HG02852 (cell line): Measurements from ENCODE around the gene STX8.

Experiments used
- ATAC-seq: cut with Tn5 transposase; IDR thresholded peaks from one replicate; pipeline ENCODE4 v1.9.1; 2021; ENCODE audit warnings: mild to moderate bottlenecking, moderate library complexity; ENCODE audit not compliant: unreplicated experiment

The STX8 gene

GRCh38 chr17:9213303-9213640 lies 362.3 kb downstream of the STX8 start:
- no peak for ATAC-seq

GRCh38 chr17:9212376-9213302 lies 363.0 kb downstream of the STX8 start:
- ATAC-seq, result no peak

DNA sequence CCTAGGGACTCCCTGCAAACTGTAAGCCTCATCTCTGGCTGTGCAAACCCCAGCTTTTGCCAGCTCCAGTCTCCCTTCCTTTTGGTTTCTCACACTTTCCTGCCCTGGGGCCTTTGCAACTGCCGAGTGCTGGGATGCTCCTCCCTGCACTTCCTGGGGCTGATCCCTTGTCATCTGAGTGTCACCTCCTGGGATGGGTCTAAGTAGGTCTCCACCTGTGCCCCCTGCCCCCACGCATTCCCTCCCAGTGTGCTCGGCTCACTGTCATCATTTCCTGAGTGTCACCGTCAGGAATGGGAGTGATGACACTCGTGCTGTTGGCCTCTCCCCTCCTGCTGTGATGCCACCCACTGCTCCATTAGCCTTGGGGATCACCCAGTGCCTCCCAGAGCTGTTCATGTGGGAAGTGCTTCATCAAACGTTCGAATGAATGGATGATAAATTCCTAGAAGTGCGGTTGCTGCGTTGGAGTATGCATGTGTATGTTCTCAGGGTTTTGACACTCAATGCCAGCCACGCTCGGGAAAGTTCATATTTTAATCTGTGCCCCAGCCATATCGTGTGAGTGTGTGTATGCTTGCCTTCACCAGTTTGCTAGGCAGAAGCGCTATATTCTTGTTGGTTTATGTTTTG lies 364.4 kb downstream of the STX8 start:
- no peak for ATAC-seq

DNA sequence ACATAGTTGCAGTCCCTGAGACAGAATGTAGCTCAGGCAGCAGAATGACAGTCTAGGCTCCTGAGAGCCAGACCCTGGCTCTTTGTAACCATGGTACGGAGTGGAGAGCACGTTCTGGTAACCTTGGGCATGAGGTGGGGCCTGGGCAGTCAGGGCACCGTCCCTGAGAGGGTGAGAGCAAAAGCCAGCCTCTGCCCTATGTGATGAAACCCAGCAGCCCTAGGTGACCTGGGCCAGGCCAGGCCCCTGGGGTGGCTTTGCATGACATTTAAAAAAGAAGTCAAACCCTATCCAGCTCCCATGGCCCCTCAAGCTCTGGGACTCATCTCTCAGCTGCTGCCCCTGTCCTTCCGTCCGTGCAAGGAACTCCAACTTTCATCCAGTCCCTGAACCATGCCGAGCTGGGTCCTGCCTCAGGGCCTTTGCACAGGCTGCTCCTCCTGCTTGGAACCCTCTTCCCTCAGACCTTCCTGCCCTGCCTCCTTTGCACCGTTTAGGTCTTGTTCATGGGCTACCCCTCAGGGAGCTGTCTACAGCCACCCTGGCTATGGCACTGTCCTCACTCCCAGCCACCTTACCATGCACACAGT lies 365.7 kb downstream of the STX8 start:
- no peak for ATAC-seq

GRCh38 chr17:9209347-9209746 lies 366.3 kb downstream of the STX8 start:
- no peak for ATAC-seq

- no peak for ATAC-seq
Measured at GRCh38 chr17:9208381-9209105, 367.1 kb downstream of the STX8 start.

GRCh38 chr17:9206741-9207332 lies 368.8 kb downstream of the STX8 start:
- no peak for ATAC-seq

GRCh38 chr17:9206410-9206703 lies 369.3 kb downstream of the STX8 start:
- no peak for ATAC-seq

DNA sequence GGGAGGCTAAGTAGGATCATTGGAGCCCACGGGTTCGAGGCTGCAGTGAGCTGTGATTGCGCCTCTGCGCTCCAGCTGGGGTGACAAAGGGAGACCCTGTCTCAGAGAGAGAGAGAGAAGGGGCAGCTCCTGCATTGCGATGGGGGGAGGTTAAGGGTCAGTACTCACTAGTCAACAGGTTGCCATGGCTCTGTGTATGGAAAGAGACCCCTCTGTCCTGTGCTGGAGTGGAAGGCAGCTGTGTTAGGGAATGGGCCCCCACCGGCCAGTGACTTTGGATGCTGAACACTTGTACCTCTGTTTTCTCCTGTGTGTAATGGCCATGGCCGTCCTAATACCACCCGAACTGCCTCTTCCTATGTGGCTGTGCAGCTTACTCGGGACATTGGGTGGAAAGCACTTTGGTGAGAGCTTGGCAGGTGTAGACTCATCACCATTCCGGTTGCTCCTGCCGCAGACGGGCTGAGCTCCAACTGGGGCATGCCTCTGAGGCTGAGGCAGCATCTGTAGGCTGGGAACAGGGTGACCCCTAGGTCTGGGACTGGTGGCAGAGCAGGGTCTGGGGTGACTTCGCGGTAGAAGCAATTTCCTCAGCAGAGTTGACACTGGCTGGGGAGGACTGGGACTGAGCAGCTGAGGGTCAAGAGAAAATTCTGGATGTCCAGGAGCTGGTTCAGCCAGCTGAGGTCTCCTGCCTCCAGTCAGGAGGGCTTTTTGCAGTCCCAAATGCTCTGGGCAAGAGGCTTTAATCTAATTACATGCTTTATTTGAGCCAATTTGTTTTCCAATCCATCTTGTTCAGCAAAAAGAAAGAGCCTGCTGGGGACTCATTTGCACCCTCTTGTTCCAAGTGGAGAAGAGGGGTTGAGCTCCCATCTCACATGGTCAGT lies 369.9 kb downstream of the STX8 start:
- no peak for ATAC-seq

GRCh38 chr17:9204637-9205329 lies 370.8 kb downstream of the STX8 start:
- no peak for ATAC-seq

DNA sequence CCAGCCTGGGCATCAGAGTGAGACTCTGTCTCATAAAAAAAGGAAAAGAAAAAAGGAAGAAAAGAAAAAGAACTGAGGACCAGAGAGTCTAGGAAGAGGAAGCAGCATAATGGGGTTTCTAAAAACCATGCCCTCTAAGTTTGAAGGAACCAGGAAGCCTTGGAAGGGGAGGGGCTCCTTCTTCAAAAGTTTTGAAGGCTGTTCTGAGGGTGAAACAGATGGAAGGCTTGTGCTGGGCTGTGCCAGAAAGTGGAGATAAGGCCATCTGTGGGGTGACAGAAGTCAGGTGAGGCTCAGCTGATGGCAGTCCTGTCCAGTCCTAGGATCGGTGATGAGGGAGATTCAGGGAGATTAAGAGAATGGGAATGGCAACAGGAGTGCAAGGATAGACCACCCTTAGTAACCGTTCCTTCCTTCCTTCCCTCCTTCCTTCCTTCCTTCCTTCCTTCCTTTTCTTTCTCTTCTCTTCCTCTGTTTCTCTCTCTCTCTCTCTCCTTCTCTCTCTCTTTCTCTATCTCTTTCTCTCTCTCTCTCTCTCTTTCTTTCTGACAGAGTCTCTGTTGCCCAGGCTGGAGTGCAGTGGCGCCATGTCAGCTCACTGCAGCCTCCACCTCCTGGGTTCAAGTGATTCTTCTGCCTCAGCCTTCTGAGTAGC lies 371.7 kb downstream of the STX8 start:
- no peak for ATAC-seq

- no peak for ATAC-seq
Measured at GRCh38 chr17:9202532-9202931, 373.1 kb downstream of the STX8 start.

DNA sequence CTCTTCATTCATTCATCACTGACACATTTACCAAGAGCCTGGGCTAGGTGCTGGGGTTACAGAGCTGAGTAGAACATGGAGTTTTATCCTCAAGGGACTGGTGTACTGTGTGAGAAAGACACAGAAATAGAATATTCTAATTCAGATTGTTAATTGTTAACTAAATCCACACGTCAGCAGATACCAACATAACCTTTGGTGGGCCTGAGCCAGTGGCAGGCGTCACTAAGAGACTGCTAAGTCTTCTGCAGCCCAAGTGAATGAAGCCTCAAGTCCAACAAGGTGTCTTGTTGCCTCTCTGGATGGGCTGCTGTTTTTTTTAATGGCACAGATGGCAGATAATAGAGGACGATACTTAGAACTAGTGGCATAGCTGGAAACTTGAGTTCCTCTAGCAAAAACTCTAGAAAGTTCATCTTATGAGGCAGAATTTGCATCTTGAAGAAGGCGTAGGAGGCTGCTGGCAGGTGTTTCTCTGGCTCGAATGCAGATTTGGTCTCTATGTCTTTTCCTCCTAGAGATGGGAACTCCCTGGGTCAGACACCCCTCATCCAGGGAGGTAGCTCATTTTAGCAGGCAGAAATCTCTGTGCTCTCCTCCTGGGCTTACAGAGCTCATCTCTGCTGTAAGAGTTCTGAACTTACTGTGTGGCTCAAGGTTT lies 374.8 kb downstream of the STX8 start:
- peak; percentile 64 for ATAC-seq
